Hepatocyte (in vitro differentiated cells): ENCODE data around the gene HCN2. TPM values are rescaled to one million over a fixed set of nuclear protein-coding genes. Genes with fewer than 3 reads are reported as not detected.

ENCODE experiments used
- DNase-seq: peaks from one replicate; pipeline ENCODE4 v3.0.0-alpha.2; 2016; ENCODE audit warnings: low spot score
- H2AFZ ChIP-seq: fragments of 200-600 bp; sonication (generic); 2 replicates; pipeline ENCODE4 v1.6.0; 2016; ENCODE audit warnings: antibody characterized with exemption, mild to moderate bottlenecking
- H3K27ac ChIP-seq: fragments of 200-600 bp; sonication (generic); 2 replicates; pipeline ENCODE4 v1.5.1; 2016; ENCODE audit warnings: mild to moderate bottlenecking
- H3K27me3 ChIP-seq: fragments of 200-600 bp; sonication (generic); 2 replicates; pipeline ENCODE4 v1.6.1; 2016
- H3K36me3 ChIP-seq: fragments of 200-600 bp; sonication (generic); replicated peaks from 2 replicates; pipeline ENCODE4 v1.5.1; 2016; ENCODE audit warnings: low read depth; ENCODE audit not compliant: insufficient read depth
- H3K4me1 ChIP-seq: fragments of 200-600 bp; sonication (generic); 2 replicates; pipeline ENCODE4 v1.5.1; 2016; ENCODE audit warnings: mild to moderate bottlenecking, moderate library complexity; ENCODE audit not compliant: insufficient read depth
- H3K4me2 ChIP-seq: fragments of 200-600 bp; sonication (generic); 2 replicates; pipeline ENCODE4 v1.6.0; 2016
- H3K4me3 ChIP-seq: fragments of 200-600 bp; sonication (generic); 2 replicates; pipeline ENCODE4 v1.5.1; 2016; ENCODE audit warnings: mild to moderate bottlenecking
- H3K79me2 ChIP-seq: fragments of 200-600 bp; sonication (generic); 2 replicates; pipeline ENCODE4 v1.6.0; 2017; ENCODE audit warnings: mild to moderate bottlenecking
- H3K9me2 ChIP-seq: fragments of 200-600 bp; sonication (generic); replicated peaks from 2 replicates; pipeline ENCODE4 v1.6.0; 2017; ENCODE audit warnings: mild to moderate bottlenecking; ENCODE audit not compliant: insufficient read depth
- H3K9me3 ChIP-seq: fragments of 200-600 bp; sonication (generic); 2 replicates; pipeline ENCODE4 v1.5.1; 2016; ENCODE audit warnings: low read depth, mild to moderate bottlenecking
- H4K20me1 ChIP-seq: fragments of 200-600 bp; sonication (generic); 2 replicates; pipeline ENCODE4 v1.6.0; 2016; ENCODE audit warnings: mild to moderate bottlenecking; ENCODE audit not compliant: insufficient read depth, poor library complexity, severe bottlenecking
- EZH2 ChIP-seq: fragments of 200-600 bp; sonication (generic); IDR thresholded peaks from 2 replicates; pipeline ENCODE4 v1.6.1; 2016; ENCODE audit warnings: antibody characterized with exemption, mild to moderate bottlenecking, borderline replicate concordance
- EZH2phosphoT487 ChIP-seq: fragments of 200-600 bp; sonication (generic); IDR thresholded peaks from one replicate; pipeline ENCODE4 v1.6.1; 2018; ENCODE audit warnings: antibody characterized with exemption, mild to moderate bottlenecking, low read depth, moderate library complexity; ENCODE audit not compliant: unreplicated experiment, severe bottlenecking
- WGBS: methylation state at CpG from one replicate; pipeline ENCODE4 v1.1.6; 2016; ENCODE audit warnings: low lambda C conversion rate; ENCODE audit errors: missing lambda C conversion rate; 5-methylcytosine and 5-hydroxymethylcytosine counted together
- polyA plus RNA-seq: library from polyadenylated mRNA; unstranded; fragments of >200 nt; fragmentation: Nextera tagmentation; extraction: Ambion mirVana; gene quantifications from 2 replicates; pipeline ENCODE4 v1.2.1, GENCODE V29; 2016
- total RNA-seq: library from RNA; depleted of rRNA; stranded (reverse); fragments of >200 nt; gene quantifications from 2 replicates; pipeline ENCODE4 v1.2.3, GENCODE V29; 2014
- TF ChIP-seq, protein P1 (sequence below): fragments of 200-600 bp; sonication (generic); IDR thresholded peaks from 2 replicates; pipeline ENCODE4 v1.5.1; 2016; ENCODE audit warnings: antibody characterized with exemption, mild to moderate bottlenecking; ENCODE audit not compliant: poor library complexity

Gene HCN2
- total and polyA plus RNA-seq, 2 experiments from 2014 or later: 0.16 to 0.30 TPM

DNA sequence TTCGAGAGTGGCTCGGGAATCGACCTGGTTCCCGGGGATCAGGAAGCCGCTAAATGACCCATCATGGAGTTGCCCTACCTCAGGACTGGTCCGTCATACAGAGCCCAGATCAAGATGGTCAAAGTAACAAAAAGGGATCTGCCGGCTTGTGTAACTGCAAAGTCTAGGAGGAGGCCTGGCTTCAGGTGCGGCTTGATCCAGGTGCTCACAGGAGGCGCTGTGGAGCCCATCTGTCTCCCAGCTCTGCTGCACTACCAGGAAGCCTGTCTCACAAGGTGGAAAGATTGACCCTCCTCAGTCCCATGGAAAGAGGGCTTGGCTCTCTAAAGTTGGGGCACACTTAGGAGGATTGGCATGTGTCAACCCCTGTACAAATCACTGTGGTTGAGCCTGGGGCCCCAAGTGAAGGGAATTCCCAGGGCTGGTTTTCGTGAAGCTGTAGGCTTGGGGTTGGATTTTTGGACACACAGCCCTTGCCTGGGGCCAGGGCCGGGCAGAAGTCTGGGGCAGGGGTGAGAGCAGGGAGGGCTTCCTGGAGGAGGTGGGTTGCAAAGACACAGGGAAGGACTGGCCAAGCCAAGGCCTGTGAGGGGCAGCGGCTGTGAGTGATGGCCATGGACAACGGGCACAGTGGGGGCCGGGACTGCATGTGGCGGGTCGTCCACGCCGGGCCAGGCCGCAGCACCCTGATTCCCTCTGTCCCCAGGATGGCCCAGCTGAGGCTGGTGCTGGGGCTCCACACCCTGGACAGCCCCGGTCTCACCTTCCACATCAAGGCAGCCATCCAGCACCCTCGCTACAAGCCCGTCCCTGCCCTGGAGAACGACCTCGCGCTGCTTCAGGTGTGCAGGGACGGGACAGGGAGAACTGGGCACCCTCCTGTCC is 41.6 kb upstream of the HCN2 start:
- Histone ChIP-seq H4K20me1 (no peaks in the 10 kb centered on the region), H3K79me2 (no peaks in the 10 kb centered on the region), H3K4me3 (no peak overlapping the region), H3K4me1 (no peaks in the 10 kb centered on the region), H3K4me2 (no peak overlapping the region), H3K9me2 (no peaks in the 10 kb centered on the region), H2AFZ (no peak overlapping the region), H3K36me3 (no peaks in the 10 kb centered on the region), H3K27me3 (no peaks in the 10 kb centered on the region), H3K27ac (no peak overlapping the region), H3K9me3 (no peaks in the 10 kb centered on the region)
- TF ChIP-seq EZH2: no peak
- TF ChIP-seq EZH2phosphoT487: no peak
- TF ChIP-seq, protein P1, sequence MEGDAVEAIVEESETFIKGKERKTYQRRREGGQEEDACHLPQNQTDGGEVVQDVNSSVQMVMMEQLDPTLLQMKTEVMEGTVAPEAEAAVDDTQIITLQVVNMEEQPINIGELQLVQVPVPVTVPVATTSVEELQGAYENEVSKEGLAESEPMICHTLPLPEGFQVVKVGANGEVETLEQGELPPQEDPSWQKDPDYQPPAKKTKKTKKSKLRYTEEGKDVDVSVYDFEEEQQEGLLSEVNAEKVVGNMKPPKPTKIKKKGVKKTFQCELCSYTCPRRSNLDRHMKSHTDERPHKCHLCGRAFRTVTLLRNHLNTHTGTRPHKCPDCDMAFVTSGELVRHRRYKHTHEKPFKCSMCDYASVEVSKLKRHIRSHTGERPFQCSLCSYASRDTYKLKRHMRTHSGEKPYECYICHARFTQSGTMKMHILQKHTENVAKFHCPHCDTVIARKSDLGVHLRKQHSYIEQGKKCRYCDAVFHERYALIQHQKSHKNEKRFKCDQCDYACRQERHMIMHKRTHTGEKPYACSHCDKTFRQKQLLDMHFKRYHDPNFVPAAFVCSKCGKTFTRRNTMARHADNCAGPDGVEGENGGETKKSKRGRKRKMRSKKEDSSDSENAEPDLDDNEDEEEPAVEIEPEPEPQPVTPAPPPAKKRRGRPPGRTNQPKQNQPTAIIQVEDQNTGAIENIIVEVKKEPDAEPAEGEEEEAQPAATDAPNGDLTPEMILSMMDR: no peak
- WGBS: 90% methylated on average over 20 of the region's 26 CpGs
- no peak for DNase-seq

DNA sequence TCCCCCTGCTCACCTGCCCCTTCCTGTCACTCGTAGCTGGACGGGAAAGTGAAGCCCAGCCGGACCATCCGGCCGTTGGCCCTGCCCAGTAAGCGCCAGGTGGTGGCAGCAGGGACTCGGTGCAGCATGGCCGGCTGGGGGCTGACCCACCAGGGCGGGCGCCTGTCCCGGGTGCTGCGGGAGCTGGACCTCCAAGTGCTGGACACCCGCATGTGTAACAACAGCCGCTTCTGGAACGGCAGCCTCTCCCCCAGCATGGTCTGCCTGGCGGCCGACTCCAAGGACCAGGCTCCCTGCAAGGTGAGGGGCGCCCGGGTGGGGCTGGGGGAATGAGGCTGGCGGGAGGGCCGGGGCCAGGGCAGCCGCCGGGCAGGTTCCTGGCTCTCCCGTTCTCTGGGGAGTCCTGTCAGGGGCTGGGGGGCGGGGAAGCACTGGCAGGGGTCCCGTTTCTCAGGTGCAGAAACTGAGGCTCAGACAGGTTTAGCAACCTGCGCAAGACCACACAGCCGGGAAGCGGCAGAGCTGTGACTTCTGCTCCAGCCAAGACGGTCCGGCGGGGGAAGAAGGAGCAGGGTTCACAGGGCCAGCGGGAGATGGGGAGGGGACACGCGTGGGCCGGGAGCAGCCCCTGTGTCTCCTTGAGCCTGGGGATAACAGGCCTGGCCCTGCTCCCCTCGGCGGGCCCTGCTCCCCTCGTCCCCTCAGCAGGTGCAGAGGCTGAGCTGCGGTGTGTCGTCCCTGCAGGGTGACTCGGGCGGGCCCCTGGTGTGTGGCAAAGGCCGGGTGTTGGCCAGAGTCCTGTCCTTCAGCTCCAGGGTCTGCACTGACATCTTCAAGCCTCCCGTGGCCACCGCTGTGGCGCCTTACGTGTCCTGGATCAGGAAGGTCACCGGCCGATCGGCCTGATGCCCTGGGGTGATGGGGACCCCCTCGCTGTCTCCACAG is 40.5 kb upstream of the HCN2 start:
- WGBS: 84% methylated on average over 37 of the region's 52 CpGs

DNA sequence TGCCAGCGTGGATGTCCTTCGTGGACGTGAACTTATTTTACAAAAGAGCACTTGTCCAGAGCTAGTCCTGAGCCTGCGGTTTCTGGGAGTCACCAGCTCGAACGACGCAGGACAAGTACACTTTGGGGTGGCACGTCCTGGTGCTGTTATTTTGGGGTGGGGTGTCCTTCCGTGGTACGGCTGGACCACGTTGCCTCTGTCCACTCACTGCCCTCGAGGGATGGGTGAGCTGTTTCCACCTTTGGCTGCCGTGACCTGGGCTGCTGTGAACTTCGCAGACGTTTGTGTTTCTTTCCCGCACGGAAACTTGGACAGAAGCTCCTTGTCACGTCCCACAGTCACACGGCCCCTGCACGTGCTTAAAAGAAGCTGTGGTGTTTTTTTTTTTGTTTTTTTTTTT is 34.9 kb upstream of the HCN2 start:
- Histone ChIP-seq H3K9me2 (no peaks in the 10 kb centered on the region), H3K27me3 (no peaks in the 10 kb centered on the region), H3K36me3 (no peaks in the 10 kb centered on the region), H3K27ac (no peak overlapping the region), H2AFZ (no peak overlapping the region), H4K20me1 (no peaks in the 10 kb centered on the region), H3K4me3 (no peak overlapping the region), H3K4me1 (peaks cover 12% of the 10 kb centered on the region), H3K79me2 (no peaks in the 10 kb centered on the region), H3K9me3 (no peaks in the 10 kb centered on the region), H3K4me2 (no peak overlapping the region)
- TF ChIP-seq, protein P1: no peak
- TF ChIP-seq EZH2 (no peak), EZH2phosphoT487 (no peak)
- WGBS: 89% methylated on average over 20 of the region's 20 CpGs
- no peak for DNase-seq

More for the DNA sequence above, 40.5 kb upstream of the HCN2 start:
- no peaks in the 10 kb centered on the region for H3K9me3 ChIP-seq
- H2AFZ ChIP-seq: no peak overlapping the region
- H3K36me3 ChIP-seq: no peaks in the 10 kb centered on the region
- H3K27me3 ChIP-seq: no peaks in the 10 kb centered on the region
- H3K27ac ChIP-seq: no peak overlapping the region
- no peak for DNase-seq
- H3K4me3 ChIP-seq: no peak overlapping the region
- TF ChIP-seq, protein P1: no peak
- TF ChIP-seq EZH2 (no peak), EZH2phosphoT487 (no peak)
- no peaks in the 10 kb centered on the region for H3K4me1 ChIP-seq
- no peak overlapping the region for H3K4me2 ChIP-seq
- H4K20me1 ChIP-seq: no peaks in the 10 kb centered on the region
- H3K79me2 ChIP-seq: no peaks in the 10 kb centered on the region
- no peaks in the 10 kb centered on the region for H3K9me2 ChIP-seq
